Panc1 (cell line): ENCODE data around the gene ADGRG2.
"Not testable (repeated sequence)": the region's sequence is repeated elsewhere in the genome, so short reads cannot be mapped to it uniquely, and the experiment has no call there.

Experiments used
- POLR2AphosphoS5 ChIP-seq: IDR thresholded peaks from 2 replicates; pipeline ENCODE4 v1.6.1; 2012; ENCODE audit warnings: mild to moderate bottlenecking, low read depth, low read length, moderate library complexity
- SIN3A ChIP-seq: IDR thresholded peaks from 2 replicates; pipeline ENCODE4 v1.6.1; 2012; ENCODE audit warnings: low read depth, mild to moderate bottlenecking, low read length, moderate library complexity, borderline replicate concordance; ENCODE audit not compliant: insufficient read depth
- TCF7L2 ChIP-seq: IDR thresholded peaks from 2 replicates; pipeline ENCODE4 v1.6.1; 2011; ENCODE audit warnings: mild to moderate bottlenecking, low read depth, low read length, inconsistent platforms
- TF ChIP-seq, protein P1 (sequence below): fragments of 450-650 bp; IDR thresholded peaks from 2 replicates; pipeline ENCODE4 v1.5.1; 2017; ENCODE audit warnings: mild to moderate bottlenecking
- TF ChIP-seq, protein P2 (sequence below), 2 experiments: IDR thresholded peaks; 2 replicates each; pipeline ENCODE4 v1.6.1; 2011 to 2012; ENCODE audit warnings: low read depth in 2 of 2, control low read depth in 1 of 2, low read length in 1 of 2, mild to moderate bottlenecking in 1 of 2, moderate library complexity in 1 of 2; ENCODE audit not compliant: insufficient read depth in 1 of 2

DNA sequence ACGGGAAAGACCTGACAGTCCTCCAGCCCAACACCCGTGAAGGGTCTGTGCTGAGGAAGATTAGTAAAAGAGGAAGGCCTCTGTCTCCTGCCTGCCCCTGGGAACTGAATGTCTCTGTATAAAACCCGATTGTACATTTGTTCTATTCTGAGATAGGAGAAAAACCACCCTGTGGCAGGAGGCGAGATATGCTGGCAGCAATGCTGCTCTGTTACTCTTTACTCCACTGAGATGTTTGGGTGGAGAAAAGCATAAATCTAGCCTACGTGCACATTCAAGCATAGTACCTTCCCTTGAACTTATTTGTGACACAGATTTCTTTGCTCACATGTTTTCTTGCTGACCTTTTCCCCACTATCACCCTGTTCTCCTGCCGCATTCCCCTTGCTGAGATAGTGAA lies 142.0 kb downstream of the ADGRG2 start:
- TF ChIP-seq, protein P1, sequence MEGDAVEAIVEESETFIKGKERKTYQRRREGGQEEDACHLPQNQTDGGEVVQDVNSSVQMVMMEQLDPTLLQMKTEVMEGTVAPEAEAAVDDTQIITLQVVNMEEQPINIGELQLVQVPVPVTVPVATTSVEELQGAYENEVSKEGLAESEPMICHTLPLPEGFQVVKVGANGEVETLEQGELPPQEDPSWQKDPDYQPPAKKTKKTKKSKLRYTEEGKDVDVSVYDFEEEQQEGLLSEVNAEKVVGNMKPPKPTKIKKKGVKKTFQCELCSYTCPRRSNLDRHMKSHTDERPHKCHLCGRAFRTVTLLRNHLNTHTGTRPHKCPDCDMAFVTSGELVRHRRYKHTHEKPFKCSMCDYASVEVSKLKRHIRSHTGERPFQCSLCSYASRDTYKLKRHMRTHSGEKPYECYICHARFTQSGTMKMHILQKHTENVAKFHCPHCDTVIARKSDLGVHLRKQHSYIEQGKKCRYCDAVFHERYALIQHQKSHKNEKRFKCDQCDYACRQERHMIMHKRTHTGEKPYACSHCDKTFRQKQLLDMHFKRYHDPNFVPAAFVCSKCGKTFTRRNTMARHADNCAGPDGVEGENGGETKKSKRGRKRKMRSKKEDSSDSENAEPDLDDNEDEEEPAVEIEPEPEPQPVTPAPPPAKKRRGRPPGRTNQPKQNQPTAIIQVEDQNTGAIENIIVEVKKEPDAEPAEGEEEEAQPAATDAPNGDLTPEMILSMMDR, result not testable (repeated sequence)
- not testable (repeated sequence) for TF ChIP-seq POLR2AphosphoS5, TCF7L2, SIN3A
- TF ChIP-seq, protein P2, sequence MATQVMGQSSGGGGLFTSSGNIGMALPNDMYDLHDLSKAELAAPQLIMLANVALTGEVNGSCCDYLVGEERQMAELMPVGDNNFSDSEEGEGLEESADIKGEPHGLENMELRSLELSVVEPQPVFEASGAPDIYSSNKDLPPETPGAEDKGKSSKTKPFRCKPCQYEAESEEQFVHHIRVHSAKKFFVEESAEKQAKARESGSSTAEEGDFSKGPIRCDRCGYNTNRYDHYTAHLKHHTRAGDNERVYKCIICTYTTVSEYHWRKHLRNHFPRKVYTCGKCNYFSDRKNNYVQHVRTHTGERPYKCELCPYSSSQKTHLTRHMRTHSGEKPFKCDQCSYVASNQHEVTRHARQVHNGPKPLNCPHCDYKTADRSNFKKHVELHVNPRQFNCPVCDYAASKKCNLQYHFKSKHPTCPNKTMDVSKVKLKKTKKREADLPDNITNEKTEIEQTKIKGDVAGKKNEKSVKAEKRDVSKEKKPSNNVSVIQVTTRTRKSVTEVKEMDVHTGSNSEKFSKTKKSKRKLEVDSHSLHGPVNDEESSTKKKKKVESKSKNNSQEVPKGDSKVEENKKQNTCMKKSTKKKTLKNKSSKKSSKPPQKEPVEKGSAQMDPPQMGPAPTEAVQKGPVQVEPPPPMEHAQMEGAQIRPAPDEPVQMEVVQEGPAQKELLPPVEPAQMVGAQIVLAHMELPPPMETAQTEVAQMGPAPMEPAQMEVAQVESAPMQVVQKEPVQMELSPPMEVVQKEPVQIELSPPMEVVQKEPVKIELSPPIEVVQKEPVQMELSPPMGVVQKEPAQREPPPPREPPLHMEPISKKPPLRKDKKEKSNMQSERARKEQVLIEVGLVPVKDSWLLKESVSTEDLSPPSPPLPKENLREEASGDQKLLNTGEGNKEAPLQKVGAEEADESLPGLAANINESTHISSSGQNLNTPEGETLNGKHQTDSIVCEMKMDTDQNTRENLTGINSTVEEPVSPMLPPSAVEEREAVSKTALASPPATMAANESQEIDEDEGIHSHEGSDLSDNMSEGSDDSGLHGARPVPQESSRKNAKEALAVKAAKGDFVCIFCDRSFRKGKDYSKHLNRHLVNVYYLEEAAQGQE (IDR thresholded peaks at IDR 0.05; ENCODE audit: insufficient read depth in 1 of 2, low read depth in 2 of 2, low read length in 1 of 2), result not testable (repeated sequence)
